SU-DHL-6 (cell line): ENCODE measurements around the gene SEZ6L.

Experiments
- EZH2phosphoT487 ChIP-seq: fragments of 200-600 bp; sonication (generic), shearing (Covaris generic); conservative IDR thresholded peaks from 2 replicates; pipeline ENCODE4 v1.6.1; 2018; ENCODE audit warnings: mild to moderate bottlenecking, antibody characterized with exemption, low read length, moderate library complexity, mixed read lengths
- TF ChIP-seq, protein P1 (sequence below): fragments of 200-600 bp; sonication (generic); IDR thresholded peaks from one replicate; pipeline ENCODE4 v1.5.1; 2017; ENCODE audit warnings: antibody characterized with exemption, mild to moderate bottlenecking, low read length, moderate library complexity; ENCODE audit not compliant: insufficient read depth, poor library complexity, severe bottlenecking

DNA sequence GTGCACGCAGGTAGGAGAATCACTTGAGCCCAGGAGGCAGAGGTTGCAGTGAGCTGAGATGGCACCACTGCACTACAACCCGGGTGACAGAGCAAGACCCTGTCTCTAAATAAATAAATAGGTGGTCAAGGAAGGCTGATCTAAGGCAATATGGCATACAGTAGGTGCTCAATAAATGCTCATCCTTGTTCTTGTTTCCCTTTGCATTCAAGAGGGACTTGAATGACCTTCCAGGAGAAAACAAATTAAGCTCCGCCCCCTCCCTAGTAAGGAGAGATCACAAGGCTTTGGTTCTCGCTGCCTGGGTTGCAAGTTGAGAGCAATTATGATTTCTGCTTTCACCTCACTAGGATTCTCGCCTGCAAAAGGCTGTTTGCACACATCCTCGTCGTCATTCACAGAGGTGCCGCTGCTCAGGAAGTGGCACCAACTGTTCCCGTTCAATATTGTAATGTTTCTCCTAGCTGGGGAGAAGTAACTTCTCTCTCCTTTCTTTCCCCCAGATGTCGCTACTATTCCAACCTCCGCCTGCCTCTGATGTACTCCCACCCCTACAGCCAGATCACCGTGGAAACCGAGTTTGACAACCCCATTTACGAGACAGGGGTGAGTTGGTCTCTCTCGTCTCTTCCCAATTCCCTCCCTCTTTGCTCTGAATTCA, 208.0 kb downstream of the SEZ6L start:
- TF ChIP-seq, protein P1, sequence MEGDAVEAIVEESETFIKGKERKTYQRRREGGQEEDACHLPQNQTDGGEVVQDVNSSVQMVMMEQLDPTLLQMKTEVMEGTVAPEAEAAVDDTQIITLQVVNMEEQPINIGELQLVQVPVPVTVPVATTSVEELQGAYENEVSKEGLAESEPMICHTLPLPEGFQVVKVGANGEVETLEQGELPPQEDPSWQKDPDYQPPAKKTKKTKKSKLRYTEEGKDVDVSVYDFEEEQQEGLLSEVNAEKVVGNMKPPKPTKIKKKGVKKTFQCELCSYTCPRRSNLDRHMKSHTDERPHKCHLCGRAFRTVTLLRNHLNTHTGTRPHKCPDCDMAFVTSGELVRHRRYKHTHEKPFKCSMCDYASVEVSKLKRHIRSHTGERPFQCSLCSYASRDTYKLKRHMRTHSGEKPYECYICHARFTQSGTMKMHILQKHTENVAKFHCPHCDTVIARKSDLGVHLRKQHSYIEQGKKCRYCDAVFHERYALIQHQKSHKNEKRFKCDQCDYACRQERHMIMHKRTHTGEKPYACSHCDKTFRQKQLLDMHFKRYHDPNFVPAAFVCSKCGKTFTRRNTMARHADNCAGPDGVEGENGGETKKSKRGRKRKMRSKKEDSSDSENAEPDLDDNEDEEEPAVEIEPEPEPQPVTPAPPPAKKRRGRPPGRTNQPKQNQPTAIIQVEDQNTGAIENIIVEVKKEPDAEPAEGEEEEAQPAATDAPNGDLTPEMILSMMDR, result no peak
- no peak for TF ChIP-seq EZH2phosphoT487
